ENCODE results near the gene PTPRD.
"Not testable (repeated sequence)": the region's sequence is repeated elsewhere in the genome, so short reads cannot be mapped to it uniquely, and the experiment has no call there.

Gene PTPRD

GRCh38 chr9:9396518-9396917, 1216.3 kb downstream of the PTPRD start:
- no peak for DNase-seq (ENCODE audit: extremely low read depth in 1 of 2, low read depth in 1 of 2)

- DNase-seq (ENCODE audit: extremely low read depth in 1 of 2, low read depth in 1 of 2), result no peak
Measured at GRCh38 chr9:9395539-9395938, 1217.3 kb downstream of the PTPRD start.

- DNase-seq (ENCODE audit: extremely low read depth in 1 of 2, low read depth in 1 of 2), result no peak
Measured at GRCh38 chr9:9392755-9393154, 1220.0 kb downstream of the PTPRD start.

GRCh38 chr9:9389904-9390303, 1222.9 kb downstream of the PTPRD start:
- no peak for DNase-seq (ENCODE audit: extremely low read depth in 1 of 2, low read depth in 1 of 2)

- DNase-seq (ENCODE audit: extremely low read depth in 1 of 2, low read depth in 1 of 2), result no peak
Measured at GRCh38 chr9:9387511-9388115, 1225.2 kb downstream of the PTPRD start.

GRCh38 chr9:9362332-9362731, 1250.5 kb downstream of the PTPRD start:
- no peak for DNase-seq (ENCODE audit: extremely low read depth in 1 of 2, low read depth in 1 of 2)

GRCh38 chr9:9352877-9353481, 1259.8 kb downstream of the PTPRD start:
- DNase-seq (ENCODE audit: extremely low read depth in 1 of 2, low read depth in 1 of 2), result no peak

GRCh38 chr9:9341203-9341602, 1271.6 kb downstream of the PTPRD start:
- no peak for DNase-seq (ENCODE audit: extremely low read depth in 1 of 2, low read depth in 1 of 2)

GRCh38 chr9:9337129-9337528, 1275.7 kb downstream of the PTPRD start:
- DNase-seq (ENCODE audit: extremely low read depth in 1 of 2, low read depth in 1 of 2), result no peak

GRCh38 chr9:9326749-9327148, 1286.1 kb downstream of the PTPRD start:
- DNase-seq (ENCODE audit: extremely low read depth in 1 of 2, low read depth in 1 of 2), result no peak

- no peak for DNase-seq (ENCODE audit: extremely low read depth in 1 of 2, low read depth in 1 of 2)
Measured at GRCh38 chr9:9319007-9319406, 1293.8 kb downstream of the PTPRD start.

GRCh38 chr9:9310743-9311142, 1302.1 kb downstream of the PTPRD start:
- not testable (repeated sequence) for DNase-seq (ENCODE audit: extremely low read depth in 1 of 2, low read depth in 1 of 2)

GRCh38 chr9:9305600-9305999, 1307.2 kb downstream of the PTPRD start:
- no peak for DNase-seq (ENCODE audit: extremely low read depth in 1 of 2, low read depth in 1 of 2)

GRCh38 chr9:9299134-9299533, 1313.7 kb downstream of the PTPRD start:
- DNase-seq (ENCODE audit: extremely low read depth in 1 of 2, low read depth in 1 of 2), result no peak

- DNase-seq (ENCODE audit: extremely low read depth in 1 of 2, low read depth in 1 of 2), result no peak
Measured at GRCh38 chr9:9286001-9286400, 1326.8 kb downstream of the PTPRD start.

- no peak for DNase-seq (ENCODE audit: extremely low read depth in 1 of 2, low read depth in 1 of 2)
Measured at GRCh38 chr9:9284201-9284600, 1328.6 kb downstream of the PTPRD start.

- no peak for DNase-seq (ENCODE audit: extremely low read depth in 1 of 2, low read depth in 1 of 2)
Measured at GRCh38 chr9:9283159-9283986, 1329.4 kb downstream of the PTPRD start.

GRCh38 chr9:9275601-9276000, 1337.2 kb downstream of the PTPRD start:
- no peak for DNase-seq (ENCODE audit: extremely low read depth in 1 of 2, low read depth in 1 of 2)

- DNase-seq (ENCODE audit: extremely low read depth in 1 of 2, low read depth in 1 of 2), result no peak
Measured at GRCh38 chr9:9257999-9258498, 1354.8 kb downstream of the PTPRD start.

- DNase-seq (ENCODE audit: extremely low read depth in 1 of 2, low read depth in 1 of 2), result no peak
Measured at GRCh38 chr9:9246726-9247125, 1366.1 kb downstream of the PTPRD start.

GRCh38 chr9:9231946-9232345, 1380.9 kb downstream of the PTPRD start:
- no peak for DNase-seq (ENCODE audit: extremely low read depth in 1 of 2, low read depth in 1 of 2)

- no peak for DNase-seq (ENCODE audit: extremely low read depth in 1 of 2, low read depth in 1 of 2)
Measured at GRCh38 chr9:9229269-9229668, 1383.5 kb downstream of the PTPRD start.

Measured in activated CD8-positive, alpha-beta memory T cell treated with anti-CD3 and anti-CD28 coated beads for 1 hour (primary cell).